Chondrocyte (in vitro differentiated cells): ENCODE results near the gene TOM1L1. TPM values are rescaled to one million over a fixed set of nuclear protein-coding genes. Genes with fewer than 3 reads are reported as not detected.

Experiments
- DNase-seq: peaks from one replicate; pipeline ENCODE4 v3.0.0; 2021; ENCODE audit warnings: mixed read lengths, low spot score
- H3K27ac Mint-ChIP-seq: one replicate; pipeline ENCODE4 v1.8.0; 2021; ENCODE audit warnings: mild to moderate bottlenecking, moderate library complexity, mixed read lengths; ENCODE audit not compliant: unreplicated experiment
- H3K27me3 Mint-ChIP-seq: 2 replicates; pipeline ENCODE4 v1.8.0; 2021; ENCODE audit warnings: low read depth, mixed read lengths
- H3K36me3 Mint-ChIP-seq: 2 replicates; pipeline ENCODE4 v1.8.0; 2021; ENCODE audit warnings: low read depth, mixed read lengths
- H3K4me1 Mint-ChIP-seq: 2 replicates; pipeline ENCODE4 v1.8.0; 2021; ENCODE audit warnings: low read depth, mild to moderate bottlenecking, mixed read lengths
- H3K4me3 Mint-ChIP-seq: one replicate; pipeline ENCODE4 v1.8.0; 2021; ENCODE audit warnings: mild to moderate bottlenecking, moderate library complexity, mixed read lengths; ENCODE audit not compliant: unreplicated experiment
- H3K9me3 Mint-ChIP-seq: 2 replicates; pipeline ENCODE4 v1.8.0; 2021; ENCODE audit warnings: low read depth, mixed read lengths
- CTCF ChIP-seq: fragments of 200-600 bp; sonication (generic); IDR thresholded peaks from 2 replicates; pipeline ENCODE4 v1.5.0; 2021; ENCODE audit warnings: antibody characterized with exemption, mild to moderate bottlenecking, moderate library complexity
- total RNA-seq: library from RNA; stranded (reverse); gene quantifications from 3 replicates; pipeline ENCODE4 v1.2.1, GENCODE V29; 2021

TOM1L1 gene
- total RNA-seq, 1 donor from 2014 or later: 28.4 TPM

GRCh38 chr17:54916721-54917120 is 16.1 kb downstream of the TOM1L1 start:
- peaks cover 47% of the 10 kb centered on the region for H3K36me3 Mint-ChIP-seq
- peaks cover 12% of the 10 kb centered on the region for H3K9me3 Mint-ChIP-seq
- TF ChIP-seq CTCF: no peak
- no peak overlapping the region for H3K4me3 Mint-ChIP-seq
- no peak overlapping the region for H3K27ac Mint-ChIP-seq
- DNase-seq: no peak
- H3K4me1 Mint-ChIP-seq: no peaks in the 10 kb centered on the region
- H3K27me3 Mint-ChIP-seq: no peaks in the 10 kb centered on the region

GRCh38 chr17:54919425-54919824 is 18.8 kb downstream of the TOM1L1 start:
- no peaks in the 10 kb centered on the region for H3K27me3 Mint-ChIP-seq
- H3K36me3 Mint-ChIP-seq: peaks cover 40% of the 10 kb centered on the region
- no peak overlapping the region for H3K4me3 Mint-ChIP-seq
- TF ChIP-seq CTCF: no peak
- DNase-seq: no peak
- no peak overlapping the region for H3K27ac Mint-ChIP-seq
- H3K9me3 Mint-ChIP-seq: peaks cover 12% of the 10 kb centered on the region
- H3K4me1 Mint-ChIP-seq: no peaks in the 10 kb centered on the region

- TF ChIP-seq CTCF: no peak
- H3K4me3 Mint-ChIP-seq: no peak overlapping the region
- no peak overlapping the region for H3K27ac Mint-ChIP-seq
Measured at GRCh38 chr17:54920819-54921218, 20.2 kb downstream of the TOM1L1 start.

GRCh38 chr17:54924405-54924804 is 23.8 kb downstream of the TOM1L1 start:
- peaks cover 25% of the 10 kb centered on the region for H3K36me3 Mint-ChIP-seq

More at GRCh38 chr17:54920819-54921218, 20.2 kb downstream of the TOM1L1 start:
- DNase-seq: no peak
- H3K4me1 Mint-ChIP-seq: no peaks in the 10 kb centered on the region
- no peaks in the 10 kb centered on the region for H3K27me3 Mint-ChIP-seq
- H3K36me3 Mint-ChIP-seq: peaks cover 36% of the 10 kb centered on the region
- H3K9me3 Mint-ChIP-seq: peaks cover 12% of the 10 kb centered on the region

GRCh38 chr17:54927525-54927924 is 26.9 kb downstream of the TOM1L1 start:
- no peaks in the 10 kb centered on the region for H3K9me3 Mint-ChIP-seq
- no peaks in the 10 kb centered on the region for H3K27me3 Mint-ChIP-seq
- H3K36me3 Mint-ChIP-seq: peaks cover 31% of the 10 kb centered on the region
- DNase-seq: no peak
- H3K4me3 Mint-ChIP-seq: no peak overlapping the region
- H3K27ac Mint-ChIP-seq: no peak overlapping the region
- TF ChIP-seq CTCF: no peak
- peaks cover 5% of the 10 kb centered on the region for H3K4me1 Mint-ChIP-seq

More at GRCh38 chr17:54924405-54924804, 23.8 kb downstream of the TOM1L1 start:
- Mint-ChIP-seq H3K4me3 (no peak overlapping the region), H3K27me3 (no peaks in the 10 kb centered on the region), H3K9me3 (no peaks in the 10 kb centered on the region), H3K27ac (no peak overlapping the region), H3K4me1 (peaks cover 5% of the 10 kb centered on the region)
- no peak for DNase-seq
- TF ChIP-seq CTCF: no peak
